ENCODE measurements around the gene PIGQ.

PIGQ gene

GRCh38 chr16:559021-559380, 10.8 kb upstream of the PIGQ start:
- Histone ChIP-seq H3K27ac (no peak overlapping the region), H3K27me3 (ENCODE audit: control insufficient read depth, insufficient read depth, low read length) (no peaks in the 10 kb centered on the region)

GRCh38 chr16:559411-560203, 10.2 kb upstream of the PIGQ start:
- H3K9ac ChIP-seq = no peak overlapping the region
- H3K27me3 ChIP-seq (ENCODE audit: control insufficient read depth, insufficient read depth, low read length) = no peaks in the 10 kb centered on the region
- no peak overlapping the region for H2AFZ ChIP-seq
- no peak overlapping the region for H3K4me3 ChIP-seq (ENCODE audit: low read depth, low read length)
- H3K9me3 ChIP-seq (ENCODE audit: control insufficient read depth, low read length) = no peaks in the 10 kb centered on the region
- TF ChIP-seq CTCF (IDR thresholded peaks at IDR 0.05) = no peak
- H3K36me3 ChIP-seq (ENCODE audit: control insufficient read depth, insufficient read depth, low read length) = no peaks in the 10 kb centered on the region
- no peaks in the 10 kb centered on the region for H3K79me2 ChIP-seq
- H3K4me1 ChIP-seq = peaks cover 7% of the 10 kb centered on the region
- no peak overlapping the region for H3K4me2 ChIP-seq (ENCODE audit: low read length)
- H3K27ac ChIP-seq = no peak overlapping the region

More at GRCh38 chr16:559021-559380, 10.8 kb upstream of the PIGQ start:
- Histone ChIP-seq H3K36me3 (ENCODE audit: control insufficient read depth, insufficient read depth, low read length) (no peaks in the 10 kb centered on the region), H3K4me2 (ENCODE audit: low read length) (no peak overlapping the region), H3K79me2 (no peaks in the 10 kb centered on the region), H3K4me1 (peaks cover 5% of the 10 kb centered on the region), H3K4me3 (ENCODE audit: low read depth, low read length) (no peak overlapping the region), H2AFZ (no peak overlapping the region), H3K9me3 (ENCODE audit: control insufficient read depth, low read length) (no peaks in the 10 kb centered on the region), H3K9ac (no peak overlapping the region)
- TF ChIP-seq CTCF (IDR thresholded peaks at IDR 0.05) = no peak

GRCh38 chr16:560204-560700, 9.5 kb upstream of the PIGQ start, which contains the start of gene PRR35:
Gene PRR35, plus strand, starts transcription at chr16:560394. Its CDS starts 2,901 bp downstream, at chr16:563295.
- H3K27me3 ChIP-seq (ENCODE audit: control insufficient read depth, insufficient read depth, low read length) = no peaks in the 10 kb centered on the region
- no peak within 1 kb of the TSS for H3K4me3 ChIP-seq (ENCODE audit: low read depth, low read length)
- no peak for TF ChIP-seq CTCF (IDR thresholded peaks at IDR 0.05)
- no peak within 1 kb of the TSS for H2AFZ ChIP-seq
- H3K4me2 ChIP-seq (ENCODE audit: low read length) = no peak within 1 kb of the TSS
- H3K9ac ChIP-seq = no peak within 1 kb of the TSS
- peaks cover 14% of the 10 kb centered on the region for H3K4me1 ChIP-seq
- no peak within 1 kb of the TSS for H3K27ac ChIP-seq
- H3K79me2 ChIP-seq = no peaks in the 10 kb centered on the region
- no peaks in the 10 kb centered on the region for H3K36me3 ChIP-seq (ENCODE audit: control insufficient read depth, insufficient read depth, low read length)
- no peaks in the 10 kb centered on the region for H3K9me3 ChIP-seq (ENCODE audit: control insufficient read depth, low read length)

- Histone ChIP-seq H3K4me1 (peaks cover 19% of the 10 kb centered on the region), H3K27ac (no peak overlapping the region), H3K4me3 (ENCODE audit: low read depth, low read length) (no peak overlapping the region), H3K4me2 (ENCODE audit: low read length) (no peak overlapping the region), H3K27me3 (ENCODE audit: control insufficient read depth, insufficient read depth, low read length) (no peaks in the 10 kb centered on the region), H3K36me3 (ENCODE audit: control insufficient read depth, insufficient read depth, low read length) (no peaks in the 10 kb centered on the region), H3K9me3 (ENCODE audit: control insufficient read depth, low read length) (no peaks in the 10 kb centered on the region), H3K9ac (no peak overlapping the region), H3K79me2 (no peaks in the 10 kb centered on the region), H2AFZ (no peak overlapping the region)
- TF ChIP-seq CTCF (IDR thresholded peaks at IDR 0.05) = no peak
These were observed 8.9 kb upstream of the PIGQ start for GRCh38 chr16:560701-561412.

Measured in parathyroid adenoma (tissue), 2 donors.